HepG2 (cell line): Measurements from ENCODE around the gene MTA1. TPM values are rescaled to one million over a fixed set of nuclear protein-coding genes. Genes with fewer than 3 reads are reported as not detected.

Experiments used
- ARID4A ChIP-seq: sonication (generic); formaldehyde crosslinking; IDR thresholded peaks from 2 replicates; pipeline ENCODE4 v1.5.0; 2020; ENCODE audit warnings: mild to moderate bottlenecking, missing genetic modification reagents, borderline replicate concordance
- DMAP1 ChIP-seq: IDR thresholded peaks from 2 replicates; pipeline ENCODE4 v1.6.1; 2016
- ETS1 ChIP-seq: sonication (generic); formaldehyde crosslinking; IDR thresholded peaks from 2 replicates; pipeline ENCODE4 v1.4.0; 2020; ENCODE audit warnings: missing genetic modification reagents
- FOXP1 ChIP-seq, 2 experiments: fragments of 450-650 bp in 1 of 2; IDR thresholded peaks; 2 replicates each; pipeline ENCODE4 v1.6.1; 2017 to 2018; ENCODE audit warnings: antibody characterized with exemption in 1 of 2
- MED1 ChIP-seq: sonication (generic); formaldehyde crosslinking; IDR thresholded peaks from 2 replicates; pipeline ENCODE4 v1.4.0; 2020; ENCODE audit warnings: missing genetic modification reagents
- NR2F6 ChIP-seq, 2 experiments: IDR thresholded peaks; 2 replicates each; pipeline ENCODE4 v1.6.1; 2016; ENCODE audit warnings: antibody characterized with exemption in 1 of 2, mild to moderate bottlenecking in 1 of 2
- PLRG1 ChIP-seq: fragments of 450-650 bp; conservative IDR thresholded peaks from 2 replicates; pipeline ENCODE4 v1.6.1; 2016
- RARG ChIP-seq: sonication (generic); formaldehyde crosslinking; IDR thresholded peaks from 2 replicates; pipeline ENCODE4 v1.4.0; 2020; ENCODE audit warnings: low read depth, mild to moderate bottlenecking, missing genetic modification reagents
- RELA ChIP-seq: sonication (generic); formaldehyde crosslinking; IDR thresholded peaks from 2 replicates; pipeline ENCODE4 v1.4.0; 2020; ENCODE audit warnings: missing genetic modification reagents
- REXO4 ChIP-seq: sonication (generic); formaldehyde crosslinking; IDR thresholded peaks from 2 replicates; pipeline ENCODE4 v1.8.0; 2022; ENCODE audit warnings: missing genetic modification reagents, mild to moderate bottlenecking, borderline replicate concordance
- SIX4 ChIP-seq: sonication (generic); formaldehyde crosslinking; IDR thresholded peaks from 2 replicates; pipeline ENCODE4 v1.4.0; 2020; ENCODE audit warnings: missing genetic modification reagents
- TFDP1 ChIP-seq: IDR thresholded peaks from 2 replicates; pipeline ENCODE4 v1.6.1; 2016; ENCODE audit warnings: missing compliant biosample characterization, missing genetic modification reagents, borderline replicate concordance
- ZBTB21 ChIP-seq: sonication (generic); formaldehyde crosslinking; IDR thresholded peaks from 2 replicates; pipeline ENCODE4 v1.4.0; 2020; ENCODE audit warnings: missing genetic modification reagents
- ZFAT ChIP-seq: sonication (generic); formaldehyde crosslinking; conservative IDR thresholded peaks from 2 replicates; pipeline ENCODE4 v1.8.1; 2023; ENCODE audit warnings: missing genetic modification reagents, inconsistent platforms
- ZNF121 ChIP-seq: sonication (generic); formaldehyde crosslinking; IDR thresholded peaks from 2 replicates; pipeline ENCODE4 v1.5.0; 2020; ENCODE audit warnings: mild to moderate bottlenecking, missing genetic modification reagents
- ZNF18 ChIP-seq: sonication (generic); formaldehyde crosslinking; IDR thresholded peaks from 2 replicates; pipeline ENCODE4 v1.8.0; 2022; ENCODE audit warnings: mild to moderate bottlenecking, missing genetic modification reagents; ENCODE audit not compliant: insufficient replicate concordance
- ZNF296 ChIP-seq: sonication (generic); formaldehyde crosslinking; conservative IDR thresholded peaks from 2 replicates; pipeline ENCODE4 v1.5.0; 2020; ENCODE audit warnings: mild to moderate bottlenecking, missing genetic modification reagents
- ZNF326 ChIP-seq: sonication (generic); formaldehyde crosslinking; IDR thresholded peaks from 2 replicates; pipeline ENCODE4 v1.4.0; 2020; ENCODE audit warnings: missing genetic modification reagents, borderline replicate concordance
- ZNF501 ChIP-seq: sonication (generic); formaldehyde crosslinking; IDR thresholded peaks from 2 replicates; pipeline ENCODE4 v1.5.1; 2020; ENCODE audit warnings: mild to moderate bottlenecking, moderate library complexity, missing genetic modification reagents
- ZNF562 ChIP-seq: sonication (generic); formaldehyde crosslinking; IDR thresholded peaks from 2 replicates; pipeline ENCODE4 v1.8.0; 2022; ENCODE audit warnings: missing genetic modification reagents, borderline replicate concordance
- ZNF589 ChIP-seq: sonication (generic); formaldehyde crosslinking; conservative IDR thresholded peaks from 2 replicates; pipeline ENCODE4 v1.8.0; 2022; ENCODE audit warnings: mild to moderate bottlenecking, moderate library complexity, missing genetic modification reagents
- ZNF720 ChIP-seq: sonication (generic); formaldehyde crosslinking; IDR thresholded peaks from 2 replicates; pipeline ENCODE4 v1.4.0; 2020; ENCODE audit warnings: missing genetic modification reagents
- polyA plus RNA-seq, 8 experiments: library from polyadenylated mRNA; depleted of rRNA in 3 of 8; stranded (reverse) in 7 of 8; unstranded in 1 of 8; fragments of >200 nt; fragmentation: Illumina TruSeq in 4 of 8; extraction: Trizol in 4 of 8; gene quantifications; 2 replicates each; pipeline versions ENCODE4 v1.2.1 to v1.2.3, GENCODE V29; 2011 to 2016; ENCODE audit warnings: low read depth in 4 of 8, missing spikeins in 1 of 8, mixed read lengths in 1 of 8; ENCODE audit not compliant: insufficient read depth in 1 of 8
- total RNA-seq, 5 experiments: library from RNA; depleted of rRNA; stranded (reverse); fragments of >200 nt; fragmentation: Illumina TruSeq; extraction: Trizol; gene quantifications; 2 replicates each; pipeline ENCODE4 v1.2.3, GENCODE V29; 2016; ENCODE audit warnings: low read depth in 1 of 5

The MTA1 gene
- total and polyA plus RNA-seq, 2 of the 13 experiments (the other 11 are each of a cell fraction or from before 2014, with no cell fraction given) = 35.2 to 85.8 TPM

GRCh38 chr14:105495990-105496830 lies 76.6 kb downstream of the MTA1 start (continued):
- TF ChIP-seq ARID4A (CRISPR knock-in tag) (peak; percentile 72; the same call in 1 of the 2 replicates), ZNF589 (CRISPR knock-in tag) (no peak), DMAP1 (CRISPR knock-in tag) (peak; percentile 57; the same call in 1 of the 2 replicates), TFDP1 (CRISPR knock-in tag) (peak; percentile 42; the same call in 1 of the 2 replicates), ZNF326 (CRISPR knock-in tag) (no peak), SIX4 (0 out of 2 replicates have a peak, but pooled peaks have one; percentile 30), ZNF562 (CRISPR knock-in tag) (no peak), ZNF18 (no peak), RARG (CRISPR knock-in tag) (no peak), ETS1 (CRISPR knock-in tag) (no peak), REXO4 (CRISPR knock-in tag) (no peak), ZNF296 (CRISPR knock-in tag) (no peak; the same call in 1 of the 2 replicates), ZBTB21 (CRISPR knock-in tag) (no peak), FOXP1 (IDR thresholded peaks at IDR 0.05) (no peak), FOXP1 (CRISPR knock-in tag; IDR thresholded peaks at IDR 0.05) (0 out of 2 replicates have a peak, but pooled peaks have one; percentile 4), ZNF501 (peak; percentile 74), ZFAT (CRISPR knock-in tag) (no peak), NR2F6 (IDR thresholded peaks at IDR 0.05) (peak; percentile 61; the same call in 1 of the 2 replicates), NR2F6 (CRISPR knock-in tag; IDR thresholded peaks at IDR 0.05) (peak; percentile 74), MED1 (peak; percentile 89), RELA (CRISPR knock-in tag) (no peak), PLRG1 (no peak), ZNF720 (CRISPR knock-in tag) (no peak), ZNF121 (CRISPR knock-in tag) (no peak; the same call in 1 of the 2 replicates)
